ENCODE results near the gene FGGY.

DNA sequence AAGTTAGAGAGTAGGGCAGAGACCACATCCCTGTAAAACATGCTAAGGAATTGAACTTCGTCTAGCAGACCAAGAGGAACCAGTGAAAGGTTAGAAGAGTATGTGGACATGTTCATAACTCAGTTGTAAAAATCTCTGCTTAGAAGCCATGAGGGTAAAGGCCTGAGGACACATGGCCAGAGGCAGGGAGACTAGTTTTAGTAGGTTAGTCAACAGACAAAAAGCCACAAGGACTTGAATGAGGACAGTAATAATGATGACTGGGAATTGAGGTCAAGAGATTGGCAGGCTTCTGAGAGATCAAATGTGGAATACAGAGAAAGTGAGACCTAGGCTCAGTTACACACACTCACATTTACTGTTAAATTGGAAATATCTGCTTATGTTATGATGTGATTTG is 312.4 kb downstream of the FGGY start:
- TF ChIP-seq ZNF426 (tag by site-specific recombination; IDR thresholded peaks at IDR 0.05) (no peak), ZNF274 (IDR thresholded peaks at IDR 0.05; ENCODE audit: low read length) (no peak), ZNF274 (tag by site-specific recombination; IDR thresholded peaks at IDR 0.05; ENCODE audit: borderline replicate concordance) (no peak), GLI4 (tag by site-specific recombination; IDR thresholded peaks at IDR 0.05) (no peak), SP3 (tag by site-specific recombination; IDR thresholded peaks at IDR 0.05) (no peak), ZBTB7A (tag by site-specific recombination; IDR thresholded peaks at IDR 0.05; ENCODE audit: low read depth) (no peak), ZNF645 (tag by site-specific recombination; IDR thresholded peaks at IDR 0.05) (no peak)
- TF ChIP-seq, protein P1, sequence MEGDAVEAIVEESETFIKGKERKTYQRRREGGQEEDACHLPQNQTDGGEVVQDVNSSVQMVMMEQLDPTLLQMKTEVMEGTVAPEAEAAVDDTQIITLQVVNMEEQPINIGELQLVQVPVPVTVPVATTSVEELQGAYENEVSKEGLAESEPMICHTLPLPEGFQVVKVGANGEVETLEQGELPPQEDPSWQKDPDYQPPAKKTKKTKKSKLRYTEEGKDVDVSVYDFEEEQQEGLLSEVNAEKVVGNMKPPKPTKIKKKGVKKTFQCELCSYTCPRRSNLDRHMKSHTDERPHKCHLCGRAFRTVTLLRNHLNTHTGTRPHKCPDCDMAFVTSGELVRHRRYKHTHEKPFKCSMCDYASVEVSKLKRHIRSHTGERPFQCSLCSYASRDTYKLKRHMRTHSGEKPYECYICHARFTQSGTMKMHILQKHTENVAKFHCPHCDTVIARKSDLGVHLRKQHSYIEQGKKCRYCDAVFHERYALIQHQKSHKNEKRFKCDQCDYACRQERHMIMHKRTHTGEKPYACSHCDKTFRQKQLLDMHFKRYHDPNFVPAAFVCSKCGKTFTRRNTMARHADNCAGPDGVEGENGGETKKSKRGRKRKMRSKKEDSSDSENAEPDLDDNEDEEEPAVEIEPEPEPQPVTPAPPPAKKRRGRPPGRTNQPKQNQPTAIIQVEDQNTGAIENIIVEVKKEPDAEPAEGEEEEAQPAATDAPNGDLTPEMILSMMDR (tag by site-specific recombination; IDR thresholded peaks at IDR 0.05), result no peak

Data from HEK293 (cell line).